HL-60 (cell line): ENCODE measurements around the gene ZNF837.

Experiments
- CTCF ChIP-seq: IDR thresholded peaks from one replicate; pipeline ENCODE4 v1.5.1; 2011; ENCODE audit warnings: low read length, control low read depth, inconsistent platforms; ENCODE audit not compliant: insufficient read depth
- POLR2AphosphoS5 ChIP-seq: IDR thresholded peaks from 2 replicates; pipeline ENCODE4 v1.6.1; 2012; ENCODE audit warnings: low read depth

- TF ChIP-seq CTCF = no peak
- TF ChIP-seq POLR2AphosphoS5 = no peak
Measured at GRCh38 chr19:58387338-58388174, 6.7 kb upstream of the ZNF837 start.
